ENCODE data around the gene EPAS1. TPM values are rescaled to one million over a fixed set of nuclear protein-coding genes. Genes with fewer than 3 reads are reported as not detected.

Gene EPAS1
- total and polyA plus RNA-seq, 2 of the 13 experiments (the other 11 are each of a cell fraction or from before 2014, with no cell fraction given): 47.1 to 182 TPM

DNA sequence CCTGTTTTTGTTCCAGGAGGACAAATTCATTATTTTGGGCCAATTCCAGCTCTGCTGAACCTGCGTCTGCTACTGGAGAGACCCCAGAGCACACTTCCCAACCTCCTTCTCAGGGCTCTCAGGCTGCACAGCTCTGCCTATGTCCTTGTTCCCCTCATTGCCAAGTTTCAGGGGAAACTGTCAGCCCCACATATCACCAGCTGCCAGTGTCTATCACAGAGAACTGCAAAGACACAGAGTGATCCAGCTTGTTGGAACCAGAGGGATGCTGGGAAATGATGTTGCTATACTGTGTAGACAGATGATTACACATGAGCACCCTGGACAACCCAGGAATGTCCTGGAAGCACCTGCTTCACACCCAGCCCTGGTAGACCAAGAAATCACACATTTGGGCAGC lies 114.8 kb downstream of the EPAS1 start (continued):
- no peak for TF ChIP-seq ZNF407 (CRISPR knock-in tag; IDR thresholded peaks at IDR 0.05; ENCODE audit: not compliant biosample characterization)
- no peak for TF ChIP-seq ZNF260 (CRISPR knock-in tag; IDR thresholded peaks at IDR 0.05; ENCODE audit: borderline replicate concordance, low read depth)
- TF ChIP-seq ZNF572 (CRISPR knock-in tag; IDR thresholded peaks at IDR 0.05): 0 out of 2 replicates have a peak, but pooled peaks have one; percentile 19
- no peak for TF ChIP-seq ELF1 (CRISPR knock-in tag; IDR thresholded peaks at IDR 0.05)
- TF ChIP-seq YEATS4 (CRISPR knock-in tag; IDR thresholded peaks at IDR 0.05; ENCODE audit: borderline replicate concordance): no peak
